ENCODE data around the gene COX4I2.

GRCh38 chr20:31608251-31608945, 29.3 kb upstream of the COX4I2 start:
- TF ChIP-seq, protein P1, sequence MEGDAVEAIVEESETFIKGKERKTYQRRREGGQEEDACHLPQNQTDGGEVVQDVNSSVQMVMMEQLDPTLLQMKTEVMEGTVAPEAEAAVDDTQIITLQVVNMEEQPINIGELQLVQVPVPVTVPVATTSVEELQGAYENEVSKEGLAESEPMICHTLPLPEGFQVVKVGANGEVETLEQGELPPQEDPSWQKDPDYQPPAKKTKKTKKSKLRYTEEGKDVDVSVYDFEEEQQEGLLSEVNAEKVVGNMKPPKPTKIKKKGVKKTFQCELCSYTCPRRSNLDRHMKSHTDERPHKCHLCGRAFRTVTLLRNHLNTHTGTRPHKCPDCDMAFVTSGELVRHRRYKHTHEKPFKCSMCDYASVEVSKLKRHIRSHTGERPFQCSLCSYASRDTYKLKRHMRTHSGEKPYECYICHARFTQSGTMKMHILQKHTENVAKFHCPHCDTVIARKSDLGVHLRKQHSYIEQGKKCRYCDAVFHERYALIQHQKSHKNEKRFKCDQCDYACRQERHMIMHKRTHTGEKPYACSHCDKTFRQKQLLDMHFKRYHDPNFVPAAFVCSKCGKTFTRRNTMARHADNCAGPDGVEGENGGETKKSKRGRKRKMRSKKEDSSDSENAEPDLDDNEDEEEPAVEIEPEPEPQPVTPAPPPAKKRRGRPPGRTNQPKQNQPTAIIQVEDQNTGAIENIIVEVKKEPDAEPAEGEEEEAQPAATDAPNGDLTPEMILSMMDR (IDR thresholded peaks at IDR 0.05): no peak
- no peak for TF ChIP-seq ZFX (IDR thresholded peaks at IDR 0.05; ENCODE audit: borderline replicate concordance)
